MM.1S (cell line): ENCODE data around the gene SHBG.

Experiments used
- CTCF ChIP-seq: fragments of 300-600 bp; sonication (generic); IDR thresholded peaks from 2 replicates; pipeline ENCODE4 v1.5.1; 2016; ENCODE audit warnings: antibody characterized with exemption, low read length, mixed read lengths
- EZH2 ChIP-seq: fragments of 300-600 bp; sonication (generic); optimal IDR thresholded peaks from 2 replicates; pipeline ENCODE3; 2017; ENCODE audit warnings: low read depth, mild to moderate bottlenecking, antibody characterized with exemption, low read length, mixed read lengths
- EZH2phosphoT487 ChIP-seq: fragments of 300-600 bp; sonication (generic); IDR thresholded peaks from 2 replicates; pipeline ENCODE4 v1.6.1; 2018; ENCODE audit warnings: antibody characterized with exemption, low read length

DNA sequence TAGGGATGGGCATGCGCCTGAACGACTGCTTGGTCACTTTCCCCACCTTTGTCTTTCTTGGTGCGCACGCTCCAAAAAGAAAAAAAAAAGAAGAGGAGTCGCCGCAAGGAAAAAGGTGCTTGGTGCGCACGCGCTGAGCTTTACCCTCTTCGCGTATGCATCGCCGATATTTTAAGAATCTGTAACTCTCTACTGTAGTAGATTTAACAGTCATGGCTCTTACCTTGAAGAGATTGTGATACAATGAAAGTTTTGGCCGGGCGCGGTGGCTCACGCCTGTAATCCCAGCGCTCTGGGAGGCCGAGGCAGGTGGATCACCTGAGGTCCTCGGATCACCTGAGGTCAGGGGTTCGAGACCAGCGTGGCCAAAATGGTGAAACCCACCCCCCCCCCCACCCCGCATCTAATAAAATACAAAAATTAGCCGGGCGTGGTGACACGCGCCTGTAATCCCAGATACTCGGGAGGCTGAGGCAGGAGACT lies 14.6 kb upstream of the SHBG start:
- TF ChIP-seq CTCF, result no peak
- no peak for TF ChIP-seq EZH2
- no peak for TF ChIP-seq EZH2phosphoT487
